ENCODE results near the gene TLK2.

DNA sequence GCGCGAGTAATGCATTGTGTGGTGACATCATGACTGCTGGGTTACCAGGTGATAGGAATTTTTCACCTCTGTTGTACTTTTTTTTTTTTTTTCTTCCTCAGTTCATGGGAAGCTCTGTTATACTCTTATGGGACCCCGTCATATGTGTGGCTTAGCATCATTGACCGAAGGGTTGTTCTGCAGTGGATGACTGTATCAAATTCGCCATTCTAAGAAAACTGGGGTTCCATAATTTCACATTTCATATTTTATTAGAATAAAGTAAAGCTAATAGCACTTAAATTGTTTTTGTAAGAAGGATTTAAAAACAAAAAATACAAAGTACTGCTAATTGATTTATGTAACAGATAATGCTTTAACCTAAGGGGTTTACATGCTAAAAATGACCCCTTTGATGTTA lies 116.9 kb downstream of the TLK2 start:
- TF ChIP-seq ESRRA (CRISPR knock-in tag; IDR thresholded peaks at IDR 0.05; ENCODE audit: borderline replicate concordance) (no peak), CTCF (IDR thresholded peaks at IDR 0.05) (no peak), TEAD1 (CRISPR knock-in tag; IDR thresholded peaks at IDR 0.05) (no peak), SP1 (CRISPR knock-in tag; conservative IDR thresholded peaks at IDR 0.05) (no peak), MYBL2 (CRISPR knock-in tag; IDR thresholded peaks at IDR 0.05) (no peak), USF2 (CRISPR knock-in tag; IDR thresholded peaks at IDR 0.05) (no peak), CREB1 (CRISPR knock-in tag; IDR thresholded peaks at IDR 0.05) (no peak), HMGXB4 (CRISPR knock-in tag; IDR thresholded peaks at IDR 0.05) (no peak)
